ENCODE data around the gene KLK3.

DNA sequence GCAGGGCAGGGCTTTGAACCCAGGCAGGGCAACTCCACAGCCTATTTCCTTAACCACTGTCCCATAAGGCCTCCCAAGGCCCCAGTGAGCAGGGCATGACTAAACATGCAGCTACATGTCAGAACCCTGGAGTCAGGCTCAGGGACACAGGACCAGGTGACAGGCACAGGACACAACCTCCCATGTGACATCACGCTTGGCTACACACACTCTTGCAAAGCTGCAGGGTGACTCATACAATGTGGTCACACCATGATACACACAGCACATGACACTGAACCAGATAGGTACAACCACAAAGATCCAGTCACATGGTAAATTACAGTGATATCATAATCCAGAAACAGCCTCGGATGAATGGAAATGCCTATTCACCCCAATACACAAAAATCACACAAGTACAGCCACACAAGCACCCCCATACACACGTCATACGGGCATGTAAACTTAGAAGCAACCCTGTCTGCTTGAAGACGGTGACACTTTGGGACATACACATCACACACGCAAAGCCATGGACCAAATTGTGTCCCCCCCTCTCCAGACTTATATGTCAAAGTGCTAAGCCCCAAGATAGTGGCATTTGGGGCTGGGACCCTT lies 42.0 kb downstream of the KLK3 start:
- TF ChIP-seq, protein P1, sequence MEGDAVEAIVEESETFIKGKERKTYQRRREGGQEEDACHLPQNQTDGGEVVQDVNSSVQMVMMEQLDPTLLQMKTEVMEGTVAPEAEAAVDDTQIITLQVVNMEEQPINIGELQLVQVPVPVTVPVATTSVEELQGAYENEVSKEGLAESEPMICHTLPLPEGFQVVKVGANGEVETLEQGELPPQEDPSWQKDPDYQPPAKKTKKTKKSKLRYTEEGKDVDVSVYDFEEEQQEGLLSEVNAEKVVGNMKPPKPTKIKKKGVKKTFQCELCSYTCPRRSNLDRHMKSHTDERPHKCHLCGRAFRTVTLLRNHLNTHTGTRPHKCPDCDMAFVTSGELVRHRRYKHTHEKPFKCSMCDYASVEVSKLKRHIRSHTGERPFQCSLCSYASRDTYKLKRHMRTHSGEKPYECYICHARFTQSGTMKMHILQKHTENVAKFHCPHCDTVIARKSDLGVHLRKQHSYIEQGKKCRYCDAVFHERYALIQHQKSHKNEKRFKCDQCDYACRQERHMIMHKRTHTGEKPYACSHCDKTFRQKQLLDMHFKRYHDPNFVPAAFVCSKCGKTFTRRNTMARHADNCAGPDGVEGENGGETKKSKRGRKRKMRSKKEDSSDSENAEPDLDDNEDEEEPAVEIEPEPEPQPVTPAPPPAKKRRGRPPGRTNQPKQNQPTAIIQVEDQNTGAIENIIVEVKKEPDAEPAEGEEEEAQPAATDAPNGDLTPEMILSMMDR (IDR thresholded peaks at IDR 0.05 in 4 of 5, conservative IDR thresholded peaks at IDR 0.05 in 1 of 5) = no peak
- TF ChIP-seq POLR2A (IDR thresholded peaks at IDR 0.05) = no peak
